Neural crest cell (in vitro differentiated cells): Measurements from ENCODE around the gene CATSPERZ. TPM values are rescaled to one million over a fixed set of nuclear protein-coding genes. Genes with fewer than 3 reads are reported as not detected.
A peak's percentile ranks its signal among the peaks of the same experiment; 100 is the strongest.

ENCODE experiments used
- DNase-seq: peaks from one replicate; pipeline ENCODE4 v3.0.0; 2021; ENCODE audit warnings: low read depth, mixed read lengths, low spot score
- H3K27ac Mint-ChIP-seq: one replicate; pipeline ENCODE4 v1.8.0; 2021; ENCODE audit warnings: mild to moderate bottlenecking, mixed read lengths; ENCODE audit not compliant: unreplicated experiment
- H3K27me3 Mint-ChIP-seq: 2 replicates; pipeline ENCODE4 v1.8.0; 2021; ENCODE audit warnings: low read depth, mild to moderate bottlenecking, mixed read lengths
- H3K36me3 Mint-ChIP-seq: 2 replicates; pipeline ENCODE4 v1.8.0; 2021; ENCODE audit warnings: low read depth, mild to moderate bottlenecking, mixed read lengths
- H3K4me1 Mint-ChIP-seq: 2 replicates; pipeline ENCODE4 v1.8.0; 2021; ENCODE audit warnings: mixed read lengths
- H3K4me3 Mint-ChIP-seq: one replicate; pipeline ENCODE4 v1.8.0; 2021; ENCODE audit warnings: mild to moderate bottlenecking, mixed read lengths
- H3K9me3 Mint-ChIP-seq: 2 replicates; pipeline ENCODE4 v1.8.0; 2021; ENCODE audit warnings: mixed read lengths
- total RNA-seq: library from RNA; stranded (reverse); gene quantifications from 2 replicates; pipeline ENCODE4 v1.2.1, GENCODE V29; 2021
- TF ChIP-seq, protein P1 (sequence below): fragments of 200-600 bp; sonication (generic); conservative IDR thresholded peaks from 2 replicates; pipeline ENCODE4 v1.5.0; 2021; ENCODE audit warnings: antibody characterized with exemption, mild to moderate bottlenecking

Gene CATSPERZ
- total RNA-seq, 1 donor from 2014 or later: not detected

DNA sequence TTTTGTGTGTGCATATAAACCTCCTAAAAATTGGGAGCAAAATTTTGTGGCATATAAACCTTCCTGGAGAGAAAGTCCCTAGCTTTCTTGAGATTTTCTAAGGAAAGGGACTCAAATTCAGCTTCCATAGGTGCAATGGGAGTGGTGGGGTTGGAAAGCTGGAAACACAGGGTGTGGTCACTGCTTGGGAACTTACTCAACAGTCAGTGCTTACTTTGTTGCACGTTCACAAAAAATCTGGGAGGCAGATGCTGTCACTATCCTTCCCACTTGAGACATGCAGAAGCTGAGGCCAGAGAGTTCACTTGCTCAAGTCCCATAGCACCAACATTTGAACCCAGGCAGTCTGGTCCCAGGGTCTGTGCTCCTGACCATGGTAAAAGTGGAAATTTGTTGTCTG lies 3.9 kb upstream of the CATSPERZ start:
- peaks cover 21% of the 10 kb centered on the region for H3K4me1 Mint-ChIP-seq
- TF ChIP-seq, protein P1, sequence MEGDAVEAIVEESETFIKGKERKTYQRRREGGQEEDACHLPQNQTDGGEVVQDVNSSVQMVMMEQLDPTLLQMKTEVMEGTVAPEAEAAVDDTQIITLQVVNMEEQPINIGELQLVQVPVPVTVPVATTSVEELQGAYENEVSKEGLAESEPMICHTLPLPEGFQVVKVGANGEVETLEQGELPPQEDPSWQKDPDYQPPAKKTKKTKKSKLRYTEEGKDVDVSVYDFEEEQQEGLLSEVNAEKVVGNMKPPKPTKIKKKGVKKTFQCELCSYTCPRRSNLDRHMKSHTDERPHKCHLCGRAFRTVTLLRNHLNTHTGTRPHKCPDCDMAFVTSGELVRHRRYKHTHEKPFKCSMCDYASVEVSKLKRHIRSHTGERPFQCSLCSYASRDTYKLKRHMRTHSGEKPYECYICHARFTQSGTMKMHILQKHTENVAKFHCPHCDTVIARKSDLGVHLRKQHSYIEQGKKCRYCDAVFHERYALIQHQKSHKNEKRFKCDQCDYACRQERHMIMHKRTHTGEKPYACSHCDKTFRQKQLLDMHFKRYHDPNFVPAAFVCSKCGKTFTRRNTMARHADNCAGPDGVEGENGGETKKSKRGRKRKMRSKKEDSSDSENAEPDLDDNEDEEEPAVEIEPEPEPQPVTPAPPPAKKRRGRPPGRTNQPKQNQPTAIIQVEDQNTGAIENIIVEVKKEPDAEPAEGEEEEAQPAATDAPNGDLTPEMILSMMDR: no peak

DNA sequence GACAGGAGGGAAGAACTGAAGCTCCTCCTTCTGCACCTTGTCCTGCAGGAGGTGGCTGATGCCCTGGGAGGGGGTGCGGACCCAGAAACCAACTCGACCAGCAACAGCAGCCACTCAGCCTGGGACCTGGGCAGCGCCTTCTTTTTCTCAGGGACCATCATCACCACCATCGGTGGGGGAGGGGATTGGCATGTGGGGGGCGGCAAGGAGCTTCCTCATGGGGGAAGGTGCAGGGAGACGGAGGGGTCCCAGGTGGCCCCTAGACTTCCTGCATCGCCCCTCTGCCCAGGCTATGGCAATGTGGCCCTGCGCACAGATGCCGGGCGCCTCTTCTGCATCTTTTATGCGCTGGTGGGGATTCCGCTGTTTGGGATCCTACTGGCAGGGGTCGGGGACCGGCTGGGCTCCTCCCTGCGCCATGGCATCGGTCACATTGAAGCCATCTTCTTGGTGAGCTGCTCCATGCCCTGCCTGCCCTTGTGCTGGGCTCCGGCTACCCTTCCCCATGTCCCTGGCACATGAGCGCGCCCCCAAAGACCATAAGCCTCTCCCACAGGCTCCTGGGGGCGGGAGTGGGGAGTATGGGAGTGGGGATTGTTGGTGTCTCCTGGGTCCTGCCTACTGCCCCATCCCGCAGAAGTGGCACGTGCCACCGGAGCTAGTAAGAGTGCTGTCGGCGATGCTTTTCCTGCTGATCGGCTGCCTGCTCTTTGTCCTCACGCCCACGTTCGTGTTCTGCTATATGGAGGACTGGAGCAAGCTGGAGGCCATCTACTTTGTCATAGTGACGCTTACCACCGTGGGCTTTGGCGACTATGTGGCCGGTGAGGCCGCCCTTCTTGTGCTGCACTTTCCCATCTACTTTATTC lies 3.1 kb upstream of the CATSPERZ start:
- TF ChIP-seq, protein P1: no peak
- peaks cover 99% of the 10 kb centered on the region for H3K27me3 Mint-ChIP-seq
- no peak overlapping the region for H3K27ac Mint-ChIP-seq
- peaks cover 21% of the 10 kb centered on the region for H3K4me1 Mint-ChIP-seq
- H3K4me3 Mint-ChIP-seq: peak overlapping the region; percentile 56
- H3K9me3 Mint-ChIP-seq: no peaks in the 10 kb centered on the region
- H3K36me3 Mint-ChIP-seq: no peaks in the 10 kb centered on the region
- DNase-seq: no peak

More for the DNA sequence above, 3.9 kb upstream of the CATSPERZ start:
- Mint-ChIP-seq H3K27ac (no peak overlapping the region), H3K4me3 (no peak overlapping the region), H3K27me3 (peaks cover 92% of the 10 kb centered on the region), H3K36me3 (no peaks in the 10 kb centered on the region), H3K9me3 (no peaks in the 10 kb centered on the region)
- DNase-seq: no peak

DNA sequence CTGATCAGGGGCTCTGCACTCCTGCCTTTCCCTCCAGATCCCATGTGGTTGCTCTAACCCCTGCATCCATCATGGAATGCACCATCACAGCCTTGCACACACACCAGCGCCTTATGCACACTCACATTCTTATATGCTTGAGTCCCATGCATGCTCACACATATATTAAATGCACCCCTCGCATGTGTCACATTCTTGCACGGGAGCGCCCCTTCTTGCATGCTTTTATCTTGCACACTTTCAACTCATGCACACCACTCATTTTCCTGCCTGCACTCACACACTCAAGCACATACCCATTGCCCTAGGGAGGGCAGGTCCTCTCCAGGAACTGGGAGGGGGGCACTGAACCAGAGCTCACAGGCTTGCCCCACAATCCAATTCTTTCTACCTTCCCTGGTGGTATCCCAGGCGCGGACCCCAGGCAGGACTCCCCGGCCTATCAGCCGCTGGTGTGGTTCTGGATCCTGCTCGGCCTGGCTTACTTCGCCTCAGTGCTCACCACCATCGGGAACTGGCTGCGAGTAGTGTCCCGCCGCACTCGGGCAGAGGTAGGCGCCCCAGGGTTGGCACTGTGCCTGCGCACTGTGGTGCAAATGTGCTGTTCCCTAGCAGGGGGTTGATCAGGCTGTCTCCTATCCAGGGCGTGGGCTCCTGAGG lies 2.3 kb upstream of the CATSPERZ start:
- no peaks in the 10 kb centered on the region for H3K9me3 Mint-ChIP-seq
- peak overlapping the region; percentile 56 for H3K4me3 Mint-ChIP-seq
- H3K27me3 Mint-ChIP-seq: peaks cover 97% of the 10 kb centered on the region
- TF ChIP-seq, protein P1: no peak
- no peaks in the 10 kb centered on the region for H3K36me3 Mint-ChIP-seq
- no peak for DNase-seq
- no peak overlapping the region for H3K27ac Mint-ChIP-seq
- peaks cover 21% of the 10 kb centered on the region for H3K4me1 Mint-ChIP-seq

DNA sequence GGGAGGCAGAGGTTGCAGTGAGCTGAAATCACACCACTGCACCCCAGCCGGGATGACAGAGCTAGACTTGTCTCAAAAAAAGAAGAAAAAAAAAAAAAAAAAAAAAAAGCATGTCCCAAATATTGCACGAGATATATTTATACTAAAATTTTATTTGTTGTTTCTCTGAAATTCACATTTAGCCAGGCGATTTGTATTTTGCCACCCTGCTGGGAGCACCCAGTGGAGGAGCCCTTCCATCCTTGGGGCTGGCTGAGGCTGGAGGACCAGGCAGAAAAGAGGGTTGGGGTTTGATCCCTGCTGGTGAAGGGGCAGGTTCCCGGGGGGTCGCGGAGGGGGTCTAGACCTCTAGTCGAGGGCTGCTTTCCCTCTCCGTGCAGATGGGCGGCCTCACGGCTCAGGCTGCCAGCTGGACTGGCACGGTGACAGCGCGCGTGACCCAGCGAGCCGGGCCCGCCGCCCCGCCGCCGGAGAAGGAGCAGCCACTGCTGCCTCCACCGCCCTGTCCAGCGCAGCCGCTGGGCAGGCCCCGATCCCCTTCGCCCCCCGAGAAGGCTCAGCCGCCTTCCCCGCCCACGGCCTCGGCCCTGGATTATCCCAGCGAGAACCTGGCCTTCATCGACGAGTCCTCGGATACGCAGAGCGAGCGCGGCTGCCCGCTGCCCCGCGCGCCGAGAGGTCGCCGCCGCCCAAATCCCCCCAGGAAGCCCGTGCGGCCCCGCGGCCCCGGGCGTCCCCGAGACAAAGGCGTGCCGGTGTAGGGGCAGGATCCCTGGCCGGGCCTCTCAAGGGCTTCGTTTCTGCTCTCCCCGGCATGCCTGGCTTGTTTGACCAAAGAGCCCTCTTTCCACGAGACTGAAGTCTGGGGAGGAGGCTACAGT lies 952 bp upstream of the CATSPERZ start:
- Mint-ChIP-seq H3K4me1 (peaks cover 24% of the 10 kb centered on the region), H3K27me3 (peaks cover 91% of the 10 kb centered on the region), H3K27ac (no peak overlapping the region), H3K4me3 (peak overlapping the region; percentile 73), H3K36me3 (no peaks in the 10 kb centered on the region), H3K9me3 (no peaks in the 10 kb centered on the region)
- TF ChIP-seq, protein P1: no peak
- DNase-seq: no peak
